Right renal pelvis (tissue), 4 donors: Measurements from ENCODE around the gene PANX1. TPM values are rescaled to one million over a fixed set of nuclear protein-coding genes. Genes with fewer than 3 reads are reported as not detected.

Experiments used
- polyA plus RNA-seq, 4 donors: library from polyadenylated mRNA; unstranded; fragments of 120-200 nt; gene quantifications; one replicate each; pipeline ENCODE4 v1.2.1, GENCODE V29; 2013; ENCODE audit not compliant: insufficient read length in 4 of 4

Gene PANX1
- polyA plus RNA-seq, 4 donors = 24.2 to 28.3 (median 27.1) TPM

Other genes with a start within 250 kb of the PANX1 start
- gene HEPHL1, start 107.5 kb upstream of the PANX1 start, polyA plus RNA-seq = under 1 TPM in 3 of 4 donors, not detected in 1; 0.16 to 0.47 (median 0.20) TPM
- under 1 TPM in 2 of 4 donors, not detected in 2; 0.09 to 0.19 TPM for gene IZUMO1R, start 175.7 kb downstream of the PANX1 start, polyA plus RNA-seq